Measurements from ENCODE around the gene CADM3.

DNA sequence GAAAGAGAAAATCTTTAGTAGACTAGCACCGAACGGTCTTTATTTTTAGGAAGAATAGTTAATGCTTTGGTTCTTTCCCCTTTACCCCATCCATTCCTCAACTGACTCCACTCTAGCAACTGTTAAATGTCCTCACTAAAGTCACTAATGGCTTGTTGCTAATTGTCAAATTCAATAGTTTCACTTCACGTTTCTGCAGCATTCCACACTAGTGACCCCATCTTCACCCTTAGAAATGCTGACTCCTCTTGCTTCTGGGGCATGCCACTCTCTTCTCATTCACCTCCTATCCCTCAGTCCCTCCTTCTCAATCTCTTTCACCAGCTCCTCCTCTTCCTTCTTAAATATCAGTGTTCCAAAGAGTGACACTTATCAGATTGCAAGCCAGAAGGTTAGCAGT, 19.4 kb upstream of the CADM3 start:
- TF ChIP-seq CTCF (IDR thresholded peaks at IDR 0.05) (no peak), EZH2phosphoT487 (IDR thresholded peaks at IDR 0.05) (no peak)

All from neural progenitor cell (in vitro differentiated cells).